Neural progenitor cell (in vitro differentiated cells): Measurements from ENCODE around the gene FEV. TPM values are rescaled to one million over a fixed set of nuclear protein-coding genes. Genes with fewer than 3 reads are reported as not detected.
A peak's percentile ranks its signal among the peaks of the same experiment; 100 is the strongest.

Experiments
- DNase-seq: peaks from one replicate; pipeline ENCODE4 v3.0.0-alpha.2; 2016; ENCODE audit warnings: low spot score
- H2AFZ ChIP-seq: fragments of 200-600 bp; sonication (generic); replicated peaks from 2 replicates; pipeline ENCODE4 v1.6.1; 2016; ENCODE audit warnings: antibody characterized with exemption
- H3F3A ChIP-seq: fragments of 200-600 bp; sonication (generic); 2 replicates; pipeline ENCODE4 v1.6.1; 2016; ENCODE audit warnings: antibody characterized with exemption, low read depth
- H3K27ac ChIP-seq: fragments of 200-600 bp; sonication (generic); 2 replicates; pipeline ENCODE4 v1.5.1; 2016; ENCODE audit warnings: mild to moderate bottlenecking
- H3K27me3 ChIP-seq: fragments of 200-600 bp; sonication (generic); 2 replicates; pipeline ENCODE4 v1.6.1; 2016; ENCODE audit warnings: mild to moderate bottlenecking, moderate library complexity
- H3K36me3 ChIP-seq: fragments of 200-600 bp; sonication (generic); 2 replicates; pipeline ENCODE4 v1.5.1; 2016
- H3K4me1 ChIP-seq: fragments of 200-600 bp; sonication (generic); 2 replicates; pipeline ENCODE4 v1.6.1; 2016; ENCODE audit warnings: mixed run types
- H3K4me2 ChIP-seq: fragments of 200-600 bp; sonication (generic); 2 replicates; pipeline ENCODE4 v1.6.1; 2016
- H3K4me3 ChIP-seq: fragments of 200-600 bp; sonication (generic); 2 replicates; pipeline ENCODE4 v1.5.1; 2016
- H3K79me2 ChIP-seq: fragments of 200-600 bp; sonication (generic); 2 replicates; pipeline ENCODE4 v1.6.1; 2016; ENCODE audit warnings: low read depth
- H3K9ac ChIP-seq: fragments of 200-600 bp; sonication (generic); 2 replicates; pipeline ENCODE4 v1.6.1; 2016
- H3K9me3 ChIP-seq: fragments of 200-600 bp; sonication (generic); 2 replicates; pipeline ENCODE4 v1.5.1; 2016; ENCODE audit warnings: low read depth
- H4K20me1 ChIP-seq: fragments of 200-600 bp; sonication (generic); 2 replicates; pipeline ENCODE4 v1.6.1; 2016; ENCODE audit warnings: low read depth
- H3K27ac Mint-ChIP-seq: 3 replicates; pipeline ENCODE4 v1.8.0; 2021; ENCODE audit warnings: mixed read lengths
- H3K27me3 Mint-ChIP-seq: 2 replicates; pipeline ENCODE4 v1.8.0; 2022; ENCODE audit warnings: low read depth, mild to moderate bottlenecking, inconsistent platforms, moderate library complexity, mixed read lengths; ENCODE audit not compliant: insufficient read depth
- H3K36me3 Mint-ChIP-seq: 3 replicates; pipeline ENCODE4 v1.8.0; 2021; ENCODE audit warnings: mixed read lengths
- H3K4me1 Mint-ChIP-seq: 3 replicates; pipeline ENCODE4 v1.8.0; 2021; ENCODE audit warnings: mixed read lengths
- H3K4me3 Mint-ChIP-seq: 3 replicates; pipeline ENCODE4 v1.8.0; 2021; ENCODE audit warnings: mild to moderate bottlenecking, moderate library complexity, mixed read lengths
- H3K9me3 Mint-ChIP-seq: 3 replicates; pipeline ENCODE4 v1.8.0; 2020; ENCODE audit warnings: mixed read lengths
- CTCF ChIP-seq: fragments of 200-600 bp; sonication (generic); IDR thresholded peaks from 2 replicates; pipeline ENCODE4 v1.5.1; 2017; ENCODE audit warnings: antibody characterized with exemption, mild to moderate bottlenecking
- EZH2 ChIP-seq: fragments of 200-600 bp; sonication (generic); IDR thresholded peaks from 2 replicates; pipeline ENCODE4 v1.6.1; 2017; ENCODE audit warnings: antibody characterized with exemption, mild to moderate bottlenecking, moderate library complexity
- EZH2phosphoT487 ChIP-seq: fragments of 200-600 bp; sonication (generic); IDR thresholded peaks from 2 replicates; pipeline ENCODE4 v1.6.1; 2017; ENCODE audit warnings: antibody characterized with exemption
- total RNA-seq: library from RNA; depleted of rRNA; stranded (reverse); fragments of >200 nt; gene quantifications from 2 replicates; pipeline ENCODE4 v1.2.3, GENCODE V29; 2015; ENCODE audit warnings: low replicate concordance

FEV gene
- total RNA-seq, 1 donor from 2014 or later: not detected

GRCh38 chr2:218979846-218980734 lies 4.9 kb downstream of the FEV start:
- Histone ChIP-seq H3K27ac (no peak overlapping the region), H2AFZ (no peak overlapping the region), H3K9me3 (no peaks in the 10 kb centered on the region), H3F3A (peaks cover 7% of the 10 kb centered on the region), H3K4me2 (peak overlapping the region; percentile 73), H3K79me2 (no peaks in the 10 kb centered on the region), H4K20me1 (peaks cover 43% of the 10 kb centered on the region), H3K36me3 (no peaks in the 10 kb centered on the region), H3K27me3 (peaks cover 100% of the 10 kb centered on the region), H3K4me1 (peaks cover 14% of the 10 kb centered on the region), H3K4me3 (peak overlapping the region; percentile 26), H3K9ac (no peak overlapping the region)
- DNase-seq: peak; percentile 93
- no peaks in the 10 kb centered on the region for H3K9me3 Mint-ChIP-seq
- H3K27me3 Mint-ChIP-seq: peaks cover 69% of the 10 kb centered on the region
- no peak overlapping the region for H3K27ac Mint-ChIP-seq
- peak overlapping the region; percentile 74 for H3K4me3 Mint-ChIP-seq
- peaks cover 12% of the 10 kb centered on the region for H3K4me1 Mint-ChIP-seq
- H3K36me3 Mint-ChIP-seq: no peaks in the 10 kb centered on the region
- no peak for TF ChIP-seq EZH2phosphoT487
- peak; percentile 71 for TF ChIP-seq EZH2
- TF ChIP-seq CTCF: peak; percentile 99

- H3F3A ChIP-seq: no peaks in the 10 kb centered on the region
- no peak overlapping the region for H3K4me2 ChIP-seq
- no peaks in the 10 kb centered on the region for H3K36me3 ChIP-seq
- Mint-ChIP-seq H3K36me3 (no peaks in the 10 kb centered on the region), H3K27me3 (peaks cover 45% of the 10 kb centered on the region), H3K9me3 (no peaks in the 10 kb centered on the region), H3K4me1 (peaks cover 7% of the 10 kb centered on the region), H3K27ac (no peak overlapping the region), H3K4me3 (no peak overlapping the region)
- peaks cover 96% of the 10 kb centered on the region for H3K27me3 ChIP-seq
- no peak for TF ChIP-seq EZH2phosphoT487
- TF ChIP-seq CTCF: no peak
- no peak for TF ChIP-seq EZH2
- H2AFZ ChIP-seq: no peak overlapping the region
- H3K9ac ChIP-seq: no peak overlapping the region
- H3K4me1 ChIP-seq: no peaks in the 10 kb centered on the region
- no peak overlapping the region for H3K27ac ChIP-seq
- no peak overlapping the region for H3K4me3 ChIP-seq
- no peak for DNase-seq
- no peaks in the 10 kb centered on the region for H3K9me3 ChIP-seq
- no peaks in the 10 kb centered on the region for H4K20me1 ChIP-seq
- H3K79me2 ChIP-seq: no peaks in the 10 kb centered on the region
These were observed 9.8 kb downstream of the FEV start for GRCh38 chr2:218975060-218975777.

GRCh38 chr2:218970894-218971293 lies 14.1 kb downstream of the FEV start:
- Mint-ChIP-seq H3K4me1 (peaks cover 7% of the 10 kb centered on the region), H3K36me3 (no peaks in the 10 kb centered on the region), H3K27ac (no peak overlapping the region), H3K27me3 (peaks cover 29% of the 10 kb centered on the region), H3K9me3 (peaks cover 3% of the 10 kb centered on the region), H3K4me3 (no peak overlapping the region)
- H3K9me3 ChIP-seq: no peaks in the 10 kb centered on the region
- H3K79me2 ChIP-seq: no peaks in the 10 kb centered on the region
- no peaks in the 10 kb centered on the region for H3K36me3 ChIP-seq
- H3K4me2 ChIP-seq: no peak overlapping the region
- no peak overlapping the region for H3K27ac ChIP-seq
- H3K4me3 ChIP-seq: no peak overlapping the region
- H4K20me1 ChIP-seq: no peaks in the 10 kb centered on the region
- peaks cover 92% of the 10 kb centered on the region for H3K27me3 ChIP-seq
- no peak overlapping the region for H3K9ac ChIP-seq
- no peak for TF ChIP-seq EZH2
- no peak for TF ChIP-seq CTCF
- TF ChIP-seq EZH2phosphoT487: no peak
- DNase-seq: no peak
- no peak overlapping the region for H2AFZ ChIP-seq
- H3K4me1 ChIP-seq: no peaks in the 10 kb centered on the region
- H3F3A ChIP-seq: no peaks in the 10 kb centered on the region
